Keratinocyte (primary cell): ENCODE results near the gene SMIM26.

Experiments used
- CTCF ChIP-seq, 3 experiments: IDR thresholded peaks in 1 of 3; conservative IDR thresholded peaks in 1 of 3; optimal IDR thresholded peaks in 1 of 3; 2 replicates in 2 of 3; 3 replicates in 1 of 3; pipeline versions ENCODE3 to v1.5.1; 2011; ENCODE audit warnings: low read length in 3 of 3, mild to moderate bottlenecking in 3 of 3, moderate library complexity in 2 of 3, control low read depth in 1 of 3, inconsistent platforms in 1 of 3; ENCODE audit not compliant: insufficient read depth in 2 of 3; ENCODE audit errors: extremely low read depth in 1 of 3
- EZH2 ChIP-seq: IDR thresholded peaks from one replicate; pipeline ENCODE4 v1.6.1; 2012; ENCODE audit warnings: inconsistent platforms, mild to moderate bottlenecking, low read length, moderate library complexity

DNA sequence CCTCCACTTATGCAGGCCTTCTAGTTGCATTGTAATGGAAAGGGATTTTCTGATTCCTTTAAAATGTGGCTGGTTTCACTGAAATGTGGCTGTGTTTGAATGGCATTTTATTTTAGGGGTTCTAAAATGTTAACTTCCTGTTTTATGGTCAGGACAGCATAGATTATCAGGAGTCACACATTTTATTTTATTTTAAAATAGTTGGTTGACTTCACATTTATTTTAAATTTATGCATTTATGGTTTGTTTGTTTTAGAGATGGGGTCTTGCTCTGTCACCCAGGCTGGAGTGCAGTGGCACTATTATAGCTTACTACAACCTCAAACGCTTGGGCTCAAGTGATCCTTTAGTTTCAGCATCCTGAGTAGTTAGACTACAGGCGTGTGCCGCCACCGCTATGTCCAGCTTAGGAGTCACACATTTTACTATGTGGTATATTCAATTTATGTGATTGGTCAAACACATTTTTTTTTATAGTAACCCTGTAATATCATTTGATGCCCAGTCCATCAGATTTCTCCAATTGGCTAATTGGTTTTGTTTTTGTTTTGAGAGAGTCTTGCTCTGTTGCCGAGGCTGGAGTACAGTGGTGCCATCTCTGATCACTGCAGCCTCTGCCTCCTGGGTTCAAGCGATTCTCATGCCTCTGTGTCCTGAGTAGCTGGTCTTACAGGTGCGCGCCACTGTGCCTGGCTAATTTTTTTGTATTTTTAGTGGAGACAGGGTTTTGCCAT is 22.9 kb downstream of the SMIM26 start:
- no peak for TF ChIP-seq CTCF (optimal IDR thresholded peaks at IDR 0.05 in 1 of 3, IDR thresholded peaks at IDR 0.05 in 1 of 3, conservative IDR thresholded peaks at IDR 0.05 in 1 of 3; ENCODE audit: extremely low read depth in 1 of 3, insufficient read depth in 2 of 3, low read length in 3 of 3)
- no peak for TF ChIP-seq EZH2
